ENCODE measurements around the gene HMGN2. TPM values are rescaled to one million over a fixed set of nuclear protein-coding genes. Genes with fewer than 3 reads are reported as not detected.

The HMGN2 gene
- polyA plus RNA-seq, 1 experiment, result 278 TPM

DNA sequence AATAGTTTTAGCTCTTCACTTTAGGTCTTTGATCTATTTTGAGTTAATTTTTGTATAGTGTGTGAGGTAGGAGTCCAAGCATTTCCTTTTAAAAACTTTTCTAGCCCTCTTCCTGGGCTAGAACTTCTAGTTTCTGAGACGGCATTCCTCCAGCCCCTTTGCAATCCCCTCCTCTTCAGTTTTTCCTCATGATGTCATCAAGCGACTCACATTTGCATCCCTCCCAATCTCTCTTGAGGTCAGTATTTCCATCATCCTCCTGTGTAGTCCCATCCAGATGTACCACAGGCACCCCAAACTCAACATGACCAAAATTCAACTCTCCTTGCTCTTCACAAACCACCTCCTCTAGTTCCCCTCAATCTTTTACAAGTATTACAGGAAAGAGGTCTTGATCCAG lies 10.7 kb downstream of the HMGN2 start:
- H3K27ac ChIP-seq (ENCODE audit: low read depth, low read length), result no peak overlapping the region
- DNase-seq (ENCODE audit: low read depth, low spot score), result no peak
- H3K4me3 ChIP-seq (ENCODE audit: low read depth, low read length), result no peak overlapping the region
- POLR2A ChIA-PET, result no interaction called here
- TF ChIP-seq CTCF (IDR thresholded peaks at IDR 0.05; ENCODE audit: low read depth, low read length), result no peak
- no peaks in the 10 kb centered on the region for H3K27me3 ChIP-seq (ENCODE audit: control insufficient read depth, insufficient read depth, low read length)
- H3K9me3 ChIP-seq (ENCODE audit: control insufficient read depth, insufficient read depth, low read length), result no peaks in the 10 kb centered on the region
- CTCF ChIA-PET, result interaction anchor here (1.8 kb wide), 1 partner anchor 13 kb away, joined by 7 read pairs; no protein-coding TSS in a partner anchor

DNA sequence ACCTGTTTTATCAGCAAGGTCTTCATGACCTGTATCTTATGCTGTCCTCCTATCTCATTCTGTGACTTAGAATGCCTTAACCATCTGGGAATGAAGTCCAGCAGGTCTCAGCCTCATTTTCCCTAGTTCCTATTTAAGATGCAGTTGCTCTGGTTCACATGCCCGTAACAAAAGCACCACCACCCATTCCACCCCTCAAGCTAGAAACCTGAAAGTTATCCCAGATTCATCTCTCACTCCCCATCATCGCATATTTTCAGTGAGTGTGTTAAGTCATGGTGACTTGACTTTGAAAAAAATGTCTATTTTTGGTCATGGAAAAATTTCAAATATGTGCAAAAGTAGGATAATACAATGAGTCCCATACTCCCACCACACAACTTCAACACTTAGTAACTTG lies 11.7 kb downstream of the HMGN2 start:
- no peak for DNase-seq (ENCODE audit: low read depth, low spot score)

DNA sequence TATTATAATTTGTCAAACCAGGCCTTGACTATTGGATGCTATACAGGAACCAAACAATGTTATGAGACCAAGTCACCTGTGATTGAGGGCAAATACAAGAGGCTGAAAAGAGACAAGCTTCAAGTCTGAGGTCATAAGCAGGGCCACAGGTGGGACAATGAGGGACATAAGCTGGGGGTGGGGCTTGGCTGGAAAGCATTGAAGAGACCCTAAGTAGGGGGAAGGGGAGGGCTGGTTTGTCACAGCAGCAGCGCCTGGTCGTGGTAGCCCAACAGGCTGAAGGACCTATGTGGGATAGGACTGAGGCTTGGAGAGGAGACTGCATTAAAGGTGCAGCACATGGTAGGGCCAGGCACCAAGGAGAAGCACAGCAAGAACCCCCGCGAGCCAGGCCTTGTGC lies 17.9 kb downstream of the HMGN2 start:
- POLR2A ChIA-PET, result no interaction called here
- CTCF ChIA-PET, result interaction anchor here (2.5 kb wide), 1 partner anchor 10 kb away, joined by 13 read pairs; no protein-coding TSS in a partner anchor
- no peak for DNase-seq (ENCODE audit: low read depth, low spot score)
- Histone ChIP-seq H3K27me3 (ENCODE audit: control insufficient read depth, insufficient read depth, low read length) (peaks cover 5% of the 10 kb centered on the region), H3K9me3 (ENCODE audit: control insufficient read depth, insufficient read depth, low read length) (no peaks in the 10 kb centered on the region), H3K4me3 (ENCODE audit: low read depth, low read length) (no peak overlapping the region), H3K27ac (ENCODE audit: low read depth, low read length) (no peak overlapping the region)
- TF ChIP-seq CTCF (IDR thresholded peaks at IDR 0.05; ENCODE audit: low read depth, low read length), result no peak

More for the DNA sequence above, 11.7 kb downstream of the HMGN2 start:
- ChIA-PET POLR2A (interaction anchor here (1.2 kb wide), 1 partner anchor 12 kb away, joined by 4 read pairs; the partner anchor contains the start of gene HMGN2), CTCF (no interaction called here)
- H3K27me3 ChIP-seq (ENCODE audit: control insufficient read depth, insufficient read depth, low read length), result no peaks in the 10 kb centered on the region
- no peak for TF ChIP-seq CTCF (IDR thresholded peaks at IDR 0.05; ENCODE audit: low read depth, low read length)
- H3K9me3 ChIP-seq (ENCODE audit: control insufficient read depth, insufficient read depth, low read length), result no peaks in the 10 kb centered on the region
- H3K27ac ChIP-seq (ENCODE audit: low read depth, low read length), result no peak overlapping the region
- H3K4me3 ChIP-seq (ENCODE audit: low read depth, low read length), result no peak overlapping the region

- peaks cover 5% of the 10 kb centered on the region for H3K27me3 ChIP-seq (ENCODE audit: control insufficient read depth, insufficient read depth, low read length)
- no peak for TF ChIP-seq CTCF (IDR thresholded peaks at IDR 0.05; ENCODE audit: low read depth, low read length)
- H3K4me3 ChIP-seq (ENCODE audit: low read depth, low read length), result no peak overlapping the region
- DNase-seq (ENCODE audit: low read depth, low spot score), result no peak
- POLR2A ChIA-PET, result no interaction called here
- CTCF ChIA-PET, result no interaction called here
- H3K9me3 ChIP-seq (ENCODE audit: control insufficient read depth, insufficient read depth, low read length), result no peaks in the 10 kb centered on the region
- no peak overlapping the region for H3K27ac ChIP-seq (ENCODE audit: low read depth, low read length)
Observed at GRCh38 chr1:26493267-26493666, 21.0 kb downstream of the HMGN2 start.

- peaks cover 5% of the 10 kb centered on the region for H3K27me3 ChIP-seq (ENCODE audit: control insufficient read depth, insufficient read depth, low read length)
- CTCF ChIA-PET, result no interaction called here
- TF ChIP-seq CTCF (IDR thresholded peaks at IDR 0.05; ENCODE audit: low read depth, low read length), result no peak
- no peak overlapping the region for H3K27ac ChIP-seq (ENCODE audit: low read depth, low read length)
- DNase-seq (ENCODE audit: low read depth, low spot score), result no peak
- POLR2A ChIA-PET, result no interaction called here
- no peak overlapping the region for H3K4me3 ChIP-seq (ENCODE audit: low read depth, low read length)
- no peaks in the 10 kb centered on the region for H3K9me3 ChIP-seq (ENCODE audit: control insufficient read depth, insufficient read depth, low read length)
Observed at GRCh38 chr1:26493938-26494337, 21.7 kb downstream of the HMGN2 start.

Measured in AG04450 (cell line).